ENCODE data around the gene E2F2.

E2F2 gene

DNA sequence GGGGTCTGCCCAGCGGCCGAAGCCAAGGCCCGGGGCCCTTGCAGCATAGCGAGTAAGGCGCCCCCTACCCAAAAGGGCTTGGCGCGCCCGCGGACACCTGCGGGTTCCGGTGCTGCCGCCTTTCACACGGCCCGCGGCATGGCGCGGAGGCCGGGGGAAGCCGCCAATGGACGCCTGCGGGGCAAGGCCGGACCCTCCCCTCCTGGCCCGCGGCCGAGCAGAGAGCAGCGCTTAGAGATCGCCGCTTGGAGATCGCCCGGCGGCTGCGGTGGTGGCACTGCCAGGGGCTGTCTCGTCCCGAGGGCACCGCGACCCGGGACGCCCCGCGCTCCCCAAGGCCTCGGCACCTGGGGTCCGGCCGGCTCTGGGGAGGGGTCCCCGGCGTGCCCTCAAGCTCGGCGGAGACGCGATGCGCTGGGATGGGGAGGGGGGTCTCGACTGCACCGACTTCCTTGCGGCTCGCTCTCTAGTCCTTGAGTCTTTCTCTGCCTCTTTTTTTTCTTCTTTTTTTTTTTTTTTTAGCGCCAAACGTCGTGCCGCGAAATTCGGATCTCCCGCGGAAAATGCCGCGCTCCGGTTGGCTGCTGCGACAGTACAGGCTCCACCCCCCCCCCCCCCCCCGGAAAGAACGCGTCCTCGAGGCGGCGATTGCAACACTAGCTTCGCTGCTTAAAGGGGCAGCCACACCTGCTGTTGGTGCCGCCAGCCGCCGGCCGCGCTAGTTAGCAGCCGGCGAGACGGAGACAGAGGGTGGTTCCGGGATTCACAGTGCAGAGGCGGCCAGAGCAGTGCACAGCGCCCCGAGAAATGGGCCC lies at the start of gene E2F2:
Gene E2F2 (minus strand): TSS at position 487 of the 815 bp plus-strand sequence. CDS start 440 bp downstream, at position 47.
- DNase-seq (ENCODE audit: insufficient read length, low spot score) (peak; percentile 81), FAIRE-seq (no peak)

- DNase-seq (ENCODE audit: insufficient read length, low spot score), result no peak
- no peak for FAIRE-seq
Observed at GRCh38 chr1:23578997-23579363, 47.9 kb upstream of the E2F2 start.

GRCh38 chr1:23578311-23578996 lies 47.4 kb upstream of the E2F2 start:
- FAIRE-seq (no peak), DNase-seq (ENCODE audit: insufficient read length, low spot score) (no peak)

DNA sequence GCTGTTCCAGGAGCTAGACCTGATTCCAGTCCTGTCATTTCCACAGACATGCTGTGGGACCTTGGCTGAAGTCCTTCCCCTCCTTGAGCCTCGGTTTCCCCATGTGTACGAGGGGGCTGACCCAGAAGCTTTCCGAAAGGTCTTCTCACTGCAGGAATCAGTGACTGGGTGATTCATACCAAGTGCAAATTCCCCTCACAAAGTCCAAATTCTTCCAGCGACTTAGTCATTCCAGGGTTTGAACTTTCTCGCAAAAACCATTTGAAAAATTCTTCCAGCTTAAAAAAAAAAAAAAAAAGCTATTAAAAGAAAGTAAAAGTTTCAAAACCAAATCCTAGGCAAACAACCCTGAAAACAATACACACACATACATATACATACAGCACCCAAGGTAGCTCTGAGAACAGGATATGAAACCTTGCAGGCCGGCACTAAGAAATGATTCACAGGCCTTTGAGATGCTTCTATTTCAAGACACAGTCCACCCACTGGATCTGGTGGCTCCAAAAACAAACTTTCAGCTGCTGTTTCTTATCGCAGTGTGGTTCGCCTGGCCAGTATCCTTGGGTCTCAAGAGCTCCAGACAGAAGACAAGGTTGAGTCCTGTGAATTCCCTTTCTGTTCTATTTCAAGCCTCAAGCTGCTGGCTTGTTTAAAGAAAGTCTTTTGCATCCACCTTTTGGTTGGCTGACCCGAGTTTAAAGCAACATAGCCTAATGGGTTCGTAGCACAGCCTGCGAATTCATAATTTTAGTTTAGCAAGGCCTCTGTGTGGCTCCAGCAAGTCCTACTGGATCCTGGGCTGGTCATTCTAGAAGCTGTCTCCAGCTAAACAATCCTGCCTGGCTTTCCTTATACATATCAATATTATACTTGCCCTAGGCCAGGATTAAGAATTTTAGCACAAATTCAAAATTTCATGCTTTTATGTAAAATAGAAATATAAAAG lies 46.3 kb upstream of the E2F2 start:
- no peak for DNase-seq (ENCODE audit: insufficient read length, low spot score)
- FAIRE-seq, result no peak

- FAIRE-seq (no peak), DNase-seq (ENCODE audit: insufficient read length, low spot score) (no peak)
Observed at GRCh38 chr1:23576338-23577055, 45.5 kb upstream of the E2F2 start.

DNA sequence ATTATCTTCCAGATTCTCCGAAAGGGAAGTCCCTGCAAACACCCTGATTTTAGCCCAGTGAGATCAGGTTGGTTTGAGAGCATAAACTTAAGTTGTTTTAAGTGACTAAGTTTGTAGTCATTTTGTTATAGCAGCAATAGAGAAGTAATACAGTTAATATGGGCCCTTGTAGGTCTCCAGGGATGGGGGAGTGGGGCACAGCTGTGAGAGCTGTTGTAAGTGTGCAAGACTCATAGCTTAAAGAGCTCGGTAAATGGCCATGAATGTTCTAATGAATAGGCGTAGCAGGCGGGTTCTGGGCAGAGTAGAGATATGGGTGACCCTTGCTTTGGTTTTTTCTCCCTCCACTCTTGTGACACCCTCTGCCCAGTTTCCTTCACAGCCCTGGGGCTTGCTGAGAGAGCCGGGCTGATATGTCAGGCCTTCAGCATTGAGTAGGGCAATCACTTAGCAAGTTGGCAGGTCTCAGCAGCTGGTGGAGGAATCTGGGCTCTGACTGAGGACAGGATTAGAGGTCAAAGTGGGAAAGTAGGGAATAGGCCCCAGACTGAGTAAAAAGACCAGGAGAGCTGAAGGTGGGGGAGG lies 44.3 kb upstream of the E2F2 start:
- FAIRE-seq (no peak), DNase-seq (ENCODE audit: insufficient read length, low spot score) (no peak)

- DNase-seq (ENCODE audit: insufficient read length, low spot score) (no peak), FAIRE-seq (no peak)
Observed at GRCh38 chr1:23574265-23574754, 43.3 kb upstream of the E2F2 start.

- FAIRE-seq (no peak), DNase-seq (ENCODE audit: insufficient read length, low spot score) (no peak)
Observed at GRCh38 chr1:23573574-23574182, 42.6 kb upstream of the E2F2 start.

- FAIRE-seq (no peak), DNase-seq (ENCODE audit: insufficient read length, low spot score) (no peak)
Observed at GRCh38 chr1:23571465-23571864, 40.4 kb upstream of the E2F2 start.

DNA sequence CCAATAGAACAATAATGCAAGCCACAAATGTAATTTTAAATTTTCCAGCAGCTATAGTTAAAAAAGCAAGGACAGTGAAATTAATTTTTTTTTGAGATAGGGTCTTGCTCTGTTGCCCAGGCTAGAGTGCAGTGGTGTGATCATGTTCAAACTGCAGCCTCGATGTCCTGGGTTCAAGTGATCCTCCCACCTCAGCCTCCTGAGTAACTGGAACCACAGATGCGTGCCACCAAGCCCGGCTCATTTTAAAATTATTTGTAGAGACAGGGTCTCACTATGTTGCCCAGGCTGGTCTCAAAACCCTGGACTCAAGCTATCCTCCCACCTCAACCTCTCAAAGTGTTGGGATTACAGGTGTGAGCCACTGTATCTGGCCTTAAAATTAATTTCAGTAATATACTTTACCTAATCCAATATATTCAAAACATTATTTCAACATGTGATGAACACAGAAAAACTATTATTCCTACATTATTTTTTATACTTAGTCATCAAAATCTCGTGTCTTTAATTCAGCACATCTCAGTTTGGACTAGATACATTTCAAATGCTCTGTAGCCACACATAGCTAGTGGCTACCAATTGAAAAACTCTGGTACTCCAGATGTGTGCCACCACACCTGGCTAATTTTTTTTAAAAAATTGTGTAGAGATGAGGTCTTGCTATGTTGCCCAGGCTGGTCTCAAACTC lies 39.1 kb upstream of the E2F2 start:
- DNase-seq (ENCODE audit: insufficient read length, low spot score), result no peak
- FAIRE-seq, result no peak

DNA sequence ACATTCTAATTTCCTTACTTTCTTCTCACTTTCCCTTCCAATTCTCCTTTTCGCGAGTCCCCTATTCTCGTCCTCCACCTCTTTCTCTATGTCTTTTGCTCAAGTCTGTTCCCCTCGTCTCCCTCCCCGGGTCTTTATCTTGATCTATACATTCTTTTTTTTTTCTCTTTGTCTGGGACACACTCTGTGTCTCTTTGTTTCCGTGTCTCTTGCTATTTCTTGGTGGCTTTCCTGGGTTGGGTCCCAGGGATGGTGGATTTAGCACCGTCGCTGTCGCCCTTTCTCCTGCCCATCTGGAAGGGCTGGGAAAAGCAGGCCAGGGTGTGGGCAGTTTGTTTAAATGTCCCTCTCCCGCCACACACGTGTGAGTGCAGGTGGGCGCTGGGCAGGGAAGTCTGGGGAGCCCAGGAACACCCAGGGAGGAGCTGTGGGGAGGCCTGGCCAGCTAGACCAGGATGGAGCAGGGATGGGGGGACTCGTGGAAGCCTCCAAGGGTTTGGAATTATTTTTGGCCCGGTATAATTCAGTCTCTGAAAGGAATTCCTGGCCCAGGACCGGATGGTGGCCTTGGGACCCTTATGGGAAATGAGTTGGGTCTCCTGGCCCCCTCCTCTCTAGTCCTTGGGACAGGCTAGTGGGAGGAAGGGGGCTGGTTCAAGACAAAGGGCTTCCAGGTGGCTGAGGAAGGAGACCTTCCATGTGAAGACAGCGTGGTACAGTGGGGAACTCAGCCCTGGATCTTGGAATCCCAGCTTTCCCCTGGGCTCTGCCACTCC lies 37.8 kb upstream of the E2F2 start:
- DNase-seq (ENCODE audit: insufficient read length, low spot score) (no peak), FAIRE-seq (no peak)

DNA sequence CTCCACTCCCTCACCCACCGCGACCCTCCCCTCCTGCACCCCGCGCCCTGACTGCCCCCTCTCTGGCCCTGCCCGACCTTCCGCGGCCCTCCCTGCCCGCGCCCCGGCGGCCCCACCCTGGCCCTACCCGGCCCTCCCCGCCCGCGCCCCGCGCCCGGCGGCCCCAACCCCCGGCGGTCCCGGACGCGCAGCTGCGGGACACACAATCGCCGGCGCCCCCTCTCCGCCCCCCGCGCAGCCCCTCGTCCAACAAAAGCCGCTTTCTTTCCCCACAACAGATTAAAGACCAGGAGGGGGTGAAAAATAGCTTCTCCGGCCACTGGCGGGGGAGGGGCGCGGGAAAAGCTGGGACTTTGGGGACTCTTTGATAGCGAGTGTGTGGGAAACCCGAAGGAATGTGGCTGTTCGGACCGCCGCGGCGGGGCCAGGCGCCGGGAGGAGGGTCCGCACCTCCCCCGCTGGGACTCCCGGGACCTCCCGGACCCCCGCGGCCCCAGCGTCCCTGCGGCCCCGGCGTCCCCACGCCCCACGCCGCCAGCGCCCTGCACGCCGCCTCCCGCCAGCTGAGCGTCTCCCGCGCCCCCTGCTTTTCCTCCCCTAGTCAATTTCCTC lies 37.1 kb upstream of the E2F2 start:
- no peak for FAIRE-seq
- no peak for DNase-seq (ENCODE audit: insufficient read length, low spot score)

DNA sequence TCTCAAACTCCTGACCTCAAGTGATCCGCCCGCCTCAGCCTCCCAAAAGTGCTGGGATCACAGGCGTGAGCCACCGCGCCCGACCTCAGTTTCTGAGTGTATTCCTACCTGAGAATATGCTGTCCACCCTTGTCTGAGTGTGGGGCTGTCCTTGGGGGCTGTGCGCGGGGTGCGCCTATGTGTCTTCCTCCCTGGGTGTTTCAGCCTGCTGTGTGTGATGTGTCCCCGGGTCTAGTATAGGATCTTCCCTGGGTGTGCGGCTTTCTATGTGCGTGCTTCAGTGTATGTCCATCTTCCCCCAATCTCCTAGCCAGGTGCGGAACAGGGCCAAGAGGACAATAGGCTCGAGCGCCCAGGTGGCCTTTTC lies 36.6 kb upstream of the E2F2 start:
- DNase-seq (ENCODE audit: insufficient read length, low spot score), result no peak
- FAIRE-seq, result no peak

GRCh38 chr1:23566304-23566703 lies 35.3 kb upstream of the E2F2 start:
- FAIRE-seq, result no peak
- no peak for DNase-seq (ENCODE audit: insufficient read length, low spot score)

DNA sequence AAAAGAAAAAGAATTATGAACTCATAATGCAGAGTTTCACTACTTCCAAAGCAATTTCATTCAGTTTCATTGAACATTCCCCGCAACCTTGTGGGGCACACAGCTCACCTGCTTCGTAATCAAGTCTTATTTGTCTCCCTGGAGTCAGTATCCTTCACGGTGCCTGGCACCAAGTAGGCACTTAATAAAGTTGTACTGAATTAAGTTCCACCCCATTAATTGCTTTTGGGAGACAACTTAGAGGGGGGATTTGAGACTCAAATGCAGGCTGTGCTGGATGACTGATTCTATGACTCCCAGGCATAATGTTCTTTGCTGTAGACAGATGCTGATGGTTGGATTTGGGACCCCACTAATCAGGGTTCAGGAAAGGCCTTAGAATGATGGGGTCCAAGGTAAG lies 34.7 kb upstream of the E2F2 start:
- no peak for DNase-seq (ENCODE audit: insufficient read length, low spot score)

DNA sequence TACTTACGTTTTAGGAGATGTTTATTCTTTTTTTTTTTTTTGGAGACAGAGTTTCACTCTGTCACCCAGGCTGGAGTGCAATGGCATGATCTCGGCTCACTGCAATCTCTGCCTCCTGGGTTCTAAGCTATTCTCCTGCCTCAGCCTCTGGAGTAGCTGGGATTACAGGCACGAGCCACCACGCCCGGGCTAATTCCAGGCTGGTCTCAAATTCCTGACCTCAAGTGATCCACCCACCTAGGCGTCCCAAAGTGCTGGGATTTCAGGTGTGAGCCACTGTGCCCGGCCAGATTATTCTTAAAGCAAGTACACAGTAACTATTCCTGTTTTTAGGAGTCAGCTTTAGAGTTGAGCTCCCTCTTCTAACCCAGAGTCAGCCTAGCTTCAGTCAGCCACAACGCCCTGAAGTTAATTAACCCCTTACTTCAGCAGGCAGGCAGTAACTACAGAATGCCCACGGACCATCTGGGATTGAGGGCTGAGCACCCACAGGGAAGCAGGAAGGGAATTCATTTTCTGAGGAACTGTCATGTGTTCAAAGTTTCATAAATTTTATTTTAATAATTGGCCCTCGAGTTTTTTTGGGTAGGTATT lies 33.6 kb upstream of the E2F2 start:
- FAIRE-seq, result no peak
- no peak for DNase-seq (ENCODE audit: insufficient read length, low spot score)

More for the DNA sequence above, 34.7 kb upstream of the E2F2 start:
- no peak for FAIRE-seq

DNA sequence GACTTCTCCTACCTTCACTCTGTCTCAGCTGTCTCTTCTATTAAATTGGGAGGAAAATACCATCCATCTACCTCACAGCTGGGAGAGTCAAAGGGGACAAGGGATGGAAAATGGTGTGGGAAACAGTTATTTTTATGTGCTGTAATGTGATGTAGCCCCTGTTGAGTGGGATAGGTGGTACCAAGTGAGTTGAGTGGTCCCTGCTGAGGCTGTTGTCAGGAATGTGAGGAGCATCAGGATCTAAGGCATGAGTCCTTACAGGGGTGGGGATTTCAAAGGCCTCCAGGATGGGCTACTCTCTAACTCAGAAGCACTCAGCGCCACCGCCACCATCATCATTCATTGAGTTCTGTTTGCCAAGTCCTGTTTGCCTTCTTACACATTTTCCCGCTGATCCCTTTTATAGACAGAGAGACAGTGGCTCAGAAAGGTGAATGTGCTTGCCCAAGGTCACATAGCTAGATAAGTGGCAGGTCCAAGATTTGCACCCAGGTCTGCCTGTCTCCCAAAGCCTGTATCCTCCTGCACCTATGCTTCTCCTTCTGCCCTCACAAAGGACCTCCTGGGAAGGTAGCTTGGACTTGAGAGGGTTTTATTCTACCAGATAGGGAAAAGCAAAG lies 32.8 kb upstream of the E2F2 start:
- FAIRE-seq (no peak), DNase-seq (ENCODE audit: insufficient read length, low spot score) (no peak)

Measured in HTR-8/SVneo (cell line).